ENCODE measurements around the gene MIX23.

MIX23 gene

DNA sequence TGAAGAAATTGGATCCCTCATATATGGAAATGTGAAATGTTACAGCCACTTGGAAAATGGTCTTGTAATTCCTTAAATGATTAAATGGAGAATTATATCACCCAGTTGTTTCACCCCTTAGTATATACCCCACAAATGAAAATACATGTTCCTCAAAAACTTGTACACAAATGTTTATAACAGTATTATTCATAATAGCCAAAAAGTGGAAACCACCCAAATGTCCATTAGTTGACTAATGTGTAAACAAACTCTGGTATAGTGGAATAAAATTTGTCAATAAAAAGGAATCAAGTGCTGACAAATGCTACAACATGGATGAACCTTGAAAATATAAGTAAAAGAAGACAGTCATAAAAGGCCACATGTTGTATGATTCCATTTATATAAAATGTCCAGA lies 13.5 kb upstream of the MIX23 start (continued):
- no peak for TF ChIP-seq YY1 (tag by site-specific recombination; IDR thresholded peaks at IDR 0.05)
- no peak for TF ChIP-seq ZNF660 (tag by site-specific recombination; IDR thresholded peaks at IDR 0.05)

DNA sequence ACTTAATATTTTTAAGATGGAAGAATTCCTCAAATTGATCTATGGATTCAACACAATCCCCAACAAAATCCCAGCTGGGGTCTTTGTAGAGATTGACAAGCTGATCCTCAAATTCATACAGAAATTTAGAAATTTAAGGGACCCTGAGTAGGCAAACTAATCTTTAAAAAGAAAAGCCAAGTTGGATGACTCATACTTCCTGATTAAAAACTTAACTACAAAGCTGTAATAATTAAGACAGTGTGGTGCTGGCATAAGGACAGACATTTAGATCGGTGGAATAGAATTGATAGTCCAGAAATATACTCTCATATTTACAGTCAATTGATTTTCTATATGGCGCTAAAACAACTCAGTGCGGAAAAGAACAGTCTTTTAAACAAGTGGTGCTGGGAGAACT lies 12.6 kb upstream of the MIX23 start:
- Histone ChIP-seq H3K36me3 (ENCODE audit: control insufficient read depth in 2 of 2, insufficient read depth in 1 of 2, low read length in 2 of 2) (no peaks in the 10 kb centered on the region), H3K27ac (ENCODE audit: extremely low read depth, low read depth, low read length) (no peak overlapping the region), H3K4me1 (ENCODE audit: control insufficient read depth, insufficient read depth, low read length) (no peaks in the 10 kb centered on the region), H3K9me3 (ENCODE audit: control insufficient read depth, insufficient read depth, low read depth, low read length) (no peaks in the 10 kb centered on the region), H3K4me3 (ENCODE audit: low read depth, low read length) (no peak overlapping the region)
- ChIA-PET POLR2A (no interaction called here), CTCF (interaction anchor here (1.3 kb wide), 1 partner anchor 11 kb away, joined by 6 read pairs; the partner anchor contains the start of gene FAM162A)
- TF ChIP-seq, protein P1, sequence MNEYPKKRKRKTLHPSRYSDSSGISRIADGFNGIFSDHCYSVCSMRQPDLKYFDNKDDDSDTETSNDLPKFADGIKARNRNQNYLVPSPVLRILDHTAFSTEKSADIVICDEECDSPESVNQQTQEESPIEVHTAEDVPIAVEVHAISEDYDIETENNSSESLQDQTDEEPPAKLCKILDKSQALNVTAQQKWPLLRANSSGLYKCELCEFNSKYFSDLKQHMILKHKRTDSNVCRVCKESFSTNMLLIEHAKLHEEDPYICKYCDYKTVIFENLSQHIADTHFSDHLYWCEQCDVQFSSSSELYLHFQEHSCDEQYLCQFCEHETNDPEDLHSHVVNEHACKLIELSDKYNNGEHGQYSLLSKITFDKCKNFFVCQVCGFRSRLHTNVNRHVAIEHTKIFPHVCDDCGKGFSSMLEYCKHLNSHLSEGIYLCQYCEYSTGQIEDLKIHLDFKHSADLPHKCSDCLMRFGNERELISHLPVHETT (tag by site-specific recombination; IDR thresholded peaks at IDR 0.05) = no peak
- no peak for TF ChIP-seq ZNF473 (tag by site-specific recombination; IDR thresholded peaks at IDR 0.05)
- no peak for TF ChIP-seq ZIC2 (tag by site-specific recombination; IDR thresholded peaks at IDR 0.05)
- TF ChIP-seq, protein P2, sequence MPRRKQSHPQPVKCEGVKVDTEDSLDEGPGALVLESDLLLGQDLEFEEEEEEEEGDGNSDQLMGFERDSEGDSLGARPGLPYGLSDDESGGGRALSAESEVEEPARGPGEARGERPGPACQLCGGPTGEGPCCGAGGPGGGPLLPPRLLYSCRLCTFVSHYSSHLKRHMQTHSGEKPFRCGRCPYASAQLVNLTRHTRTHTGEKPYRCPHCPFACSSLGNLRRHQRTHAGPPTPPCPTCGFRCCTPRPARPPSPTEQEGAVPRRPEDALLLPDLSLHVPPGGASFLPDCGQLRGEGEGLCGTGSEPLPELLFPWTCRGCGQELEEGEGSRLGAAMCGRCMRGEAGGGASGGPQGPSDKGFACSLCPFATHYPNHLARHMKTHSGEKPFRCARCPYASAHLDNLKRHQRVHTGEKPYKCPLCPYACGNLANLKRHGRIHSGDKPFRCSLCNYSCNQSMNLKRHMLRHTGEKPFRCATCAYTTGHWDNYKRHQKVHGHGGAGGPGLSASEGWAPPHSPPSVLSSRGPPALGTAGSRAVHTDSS (tag by site-specific recombination; IDR thresholded peaks at IDR 0.05) = no peak
- no peak for TF ChIP-seq ZNF184 (tag by site-specific recombination; IDR thresholded peaks at IDR 0.05)
- no peak for TF ChIP-seq ZNF629 (tag by site-specific recombination; IDR thresholded peaks at IDR 0.05)
- TF ChIP-seq ZNF433 (tag by site-specific recombination; IDR thresholded peaks at IDR 0.05; ENCODE audit: low read depth) = no peak

DNA sequence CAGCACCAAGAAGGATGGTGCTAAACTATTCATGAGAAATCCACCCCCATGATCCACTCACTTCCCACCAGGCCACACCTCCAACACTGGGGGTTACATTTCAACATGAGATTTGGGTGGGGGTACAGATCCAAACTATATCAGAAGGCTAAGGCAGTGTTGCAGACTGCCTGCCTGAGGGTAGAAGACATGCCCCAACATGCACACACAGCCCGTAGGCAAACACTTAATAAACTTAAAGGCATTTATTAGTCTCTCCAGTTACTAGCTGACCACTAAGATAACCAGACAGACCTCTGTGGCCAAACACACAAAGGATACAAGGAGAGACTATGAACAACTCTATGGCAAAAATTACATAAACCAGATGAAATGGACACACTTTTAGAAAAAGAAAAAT lies 11.1 kb upstream of the MIX23 start:
- H3K9me3 ChIP-seq (ENCODE audit: control insufficient read depth, insufficient read depth, low read depth, low read length) = no peaks in the 10 kb centered on the region
- CTCF ChIA-PET = interaction anchor here (0.6 to 2.9 kb wide), 6 partner anchors 8 to 285 kb away, joined by 3 to 20 read pairs (median 3); no protein-coding TSS in a partner anchor
- no peaks in the 10 kb centered on the region for H3K4me1 ChIP-seq (ENCODE audit: control insufficient read depth, insufficient read depth, low read length)
- POLR2A ChIA-PET = interaction anchor here (2.0 kb wide), 1 partner anchor 11 kb away, joined by 15 read pairs; the partner anchor contains the start of genes FAM162A and MIX23
- no peaks in the 10 kb centered on the region for H3K36me3 ChIP-seq (ENCODE audit: control insufficient read depth in 2 of 2, insufficient read depth in 1 of 2, low read length in 2 of 2)
- H3K27ac ChIP-seq (ENCODE audit: extremely low read depth, low read depth, low read length) = no peak overlapping the region
- TF ChIP-seq, protein P3, sequence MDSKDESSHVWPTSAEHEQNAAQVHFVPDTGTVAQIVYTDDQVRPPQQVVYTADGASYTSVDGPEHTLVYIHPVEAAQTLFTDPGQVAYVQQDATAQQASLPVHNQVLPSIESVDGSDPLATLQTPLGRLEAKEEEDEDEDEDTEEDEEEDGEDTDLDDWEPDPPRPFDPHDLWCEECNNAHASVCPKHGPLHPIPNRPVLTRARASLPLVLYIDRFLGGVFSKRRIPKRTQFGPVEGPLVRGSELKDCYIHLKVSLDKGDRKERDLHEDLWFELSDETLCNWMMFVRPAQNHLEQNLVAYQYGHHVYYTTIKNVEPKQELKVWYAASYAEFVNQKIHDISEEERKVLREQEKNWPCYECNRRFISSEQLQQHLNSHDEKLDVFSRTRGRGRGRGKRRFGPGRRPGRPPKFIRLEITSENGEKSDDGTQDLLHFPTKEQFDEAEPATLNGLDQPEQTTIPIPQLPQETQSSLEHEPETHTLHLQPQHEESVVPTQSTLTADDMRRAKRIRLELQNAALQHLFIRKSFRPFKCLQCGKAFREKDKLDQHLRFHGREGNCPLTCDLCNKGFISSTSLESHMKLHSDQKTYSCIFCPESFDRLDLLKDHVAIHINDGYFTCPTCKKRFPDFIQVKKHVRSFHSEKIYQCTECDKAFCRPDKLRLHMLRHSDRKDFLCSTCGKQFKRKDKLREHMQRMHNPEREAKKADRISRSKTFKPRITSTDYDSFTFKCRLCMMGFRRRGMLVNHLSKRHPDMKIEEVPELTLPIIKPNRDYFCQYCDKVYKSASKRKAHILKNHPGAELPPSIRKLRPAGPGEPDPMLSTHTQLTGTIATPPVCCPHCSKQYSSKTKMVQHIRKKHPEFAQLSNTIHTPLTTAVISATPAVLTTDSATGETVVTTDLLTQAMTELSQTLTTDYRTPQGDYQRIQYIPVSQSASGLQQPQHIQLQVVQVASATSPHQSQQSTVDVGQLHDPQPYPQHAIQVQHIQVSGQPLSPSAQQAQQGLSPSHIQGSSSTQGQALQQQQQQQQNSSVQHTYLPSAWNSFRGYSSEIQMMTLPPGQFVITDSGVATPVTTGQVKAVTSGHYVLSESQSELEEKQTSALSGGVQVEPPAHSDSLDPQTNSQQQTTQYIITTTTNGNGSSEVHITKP (tag by site-specific recombination; IDR thresholded peaks at IDR 0.05) = peak; percentile 37; the same call in 1 of the 2 replicates
- TF ChIP-seq, protein P4, sequence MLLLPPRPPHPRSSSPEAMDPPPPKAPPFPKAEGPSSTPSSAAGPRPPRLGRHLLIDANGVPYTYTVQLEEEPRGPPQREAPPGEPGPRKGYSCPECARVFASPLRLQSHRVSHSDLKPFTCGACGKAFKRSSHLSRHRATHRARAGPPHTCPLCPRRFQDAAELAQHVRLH (tag by site-specific recombination; IDR thresholded peaks at IDR 0.05) = no peak
- no peak for TF ChIP-seq ZNF146 (tag by site-specific recombination; IDR thresholded peaks at IDR 0.05)
- TF ChIP-seq ZNF202 (tag by site-specific recombination; IDR thresholded peaks at IDR 0.05; ENCODE audit: borderline replicate concordance) = no peak
- TF ChIP-seq GLIS2 (tag by site-specific recombination; IDR thresholded peaks at IDR 0.05) = no peak
- TF ChIP-seq ZNF529 (tag by site-specific recombination; IDR thresholded peaks at IDR 0.05; ENCODE audit: insufficient replicate concordance) = no peak
- TF ChIP-seq GLIS1 (tag by site-specific recombination; IDR thresholded peaks at IDR 0.05) = no peak
- TF ChIP-seq, protein P5, sequence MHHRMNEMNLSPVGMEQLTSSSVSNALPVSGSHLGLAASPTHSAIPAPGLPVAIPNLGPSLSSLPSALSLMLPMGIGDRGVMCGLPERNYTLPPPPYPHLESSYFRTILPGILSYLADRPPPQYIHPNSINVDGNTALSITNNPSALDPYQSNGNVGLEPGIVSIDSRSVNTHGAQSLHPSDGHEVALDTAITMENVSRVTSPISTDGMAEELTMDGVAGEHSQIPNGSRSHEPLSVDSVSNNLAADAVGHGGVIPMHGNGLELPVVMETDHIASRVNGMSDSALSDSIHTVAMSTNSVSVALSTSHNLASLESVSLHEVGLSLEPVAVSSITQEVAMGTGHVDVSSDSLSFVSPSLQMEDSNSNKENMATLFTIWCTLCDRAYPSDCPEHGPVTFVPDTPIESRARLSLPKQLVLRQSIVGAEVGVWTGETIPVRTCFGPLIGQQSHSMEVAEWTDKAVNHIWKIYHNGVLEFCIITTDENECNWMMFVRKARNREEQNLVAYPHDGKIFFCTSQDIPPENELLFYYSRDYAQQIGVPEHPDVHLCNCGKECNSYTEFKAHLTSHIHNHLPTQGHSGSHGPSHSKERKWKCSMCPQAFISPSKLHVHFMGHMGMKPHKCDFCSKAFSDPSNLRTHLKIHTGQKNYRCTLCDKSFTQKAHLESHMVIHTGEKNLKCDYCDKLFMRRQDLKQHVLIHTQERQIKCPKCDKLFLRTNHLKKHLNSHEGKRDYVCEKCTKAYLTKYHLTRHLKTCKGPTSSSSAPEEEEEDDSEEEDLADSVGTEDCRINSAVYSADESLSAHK (tag by site-specific recombination; IDR thresholded peaks at IDR 0.05) = no peak
- no peak for TF ChIP-seq SCRT1 (tag by site-specific recombination; IDR thresholded peaks at IDR 0.05; ENCODE audit: borderline replicate concordance)
- H3K4me3 ChIP-seq (ENCODE audit: low read depth, low read length) = no peak overlapping the region
